Measurements from ENCODE around the gene LRRC36. TPM values are rescaled to one million over a fixed set of nuclear protein-coding genes. Genes with fewer than 3 reads are reported as not detected.

LRRC36 gene
- total RNA-seq, 2 donors from 2014 or later, result 0.33 to 0.43 TPM

DNA sequence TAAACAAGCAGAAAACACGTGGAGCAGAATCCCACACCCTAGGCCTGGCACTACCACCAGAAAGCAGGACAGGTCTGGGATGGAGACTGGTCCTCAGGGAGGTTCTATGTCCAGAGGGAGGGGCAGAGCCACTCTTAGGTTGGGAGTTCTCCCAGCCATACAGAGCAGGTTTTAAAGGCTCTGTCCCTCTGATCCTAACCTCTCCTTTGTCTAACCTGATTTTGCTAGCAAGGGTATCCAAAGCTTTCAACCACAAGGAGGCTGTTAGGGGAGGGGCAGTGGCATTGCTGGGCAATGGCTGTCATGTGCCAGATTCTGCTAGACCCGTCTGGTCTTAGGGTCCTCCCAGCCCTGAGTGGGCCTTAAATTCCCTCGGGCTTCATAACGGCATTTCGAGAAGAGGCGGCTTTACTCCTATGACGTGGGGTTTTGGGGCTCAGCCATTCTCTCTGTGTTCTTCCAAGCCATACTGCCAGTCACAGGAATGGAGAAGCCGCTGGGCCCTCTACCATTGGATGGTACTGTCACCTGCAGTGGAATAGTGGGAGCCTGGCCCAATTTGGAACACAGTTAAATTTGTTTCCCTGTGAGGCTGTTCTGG lies 61.0 kb downstream of the LRRC36 start:
- Histone ChIP-seq H3K9me3 (no peaks in the 10 kb centered on the region), H3K4me3 (no peak overlapping the region), H3K36me3 (no peaks in the 10 kb centered on the region), H3K27me3 (no peaks in the 10 kb centered on the region), H3K27ac (no peak overlapping the region), H3K4me1 (peaks cover 0 to 35% of the 10 kb centered on the region in 2 donors)
- peak; percentile 42 for DNase-seq (ENCODE audit: low spot score)
- no peak for TF ChIP-seq CTCF (IDR thresholded peaks at IDR 0.05)

DNA sequence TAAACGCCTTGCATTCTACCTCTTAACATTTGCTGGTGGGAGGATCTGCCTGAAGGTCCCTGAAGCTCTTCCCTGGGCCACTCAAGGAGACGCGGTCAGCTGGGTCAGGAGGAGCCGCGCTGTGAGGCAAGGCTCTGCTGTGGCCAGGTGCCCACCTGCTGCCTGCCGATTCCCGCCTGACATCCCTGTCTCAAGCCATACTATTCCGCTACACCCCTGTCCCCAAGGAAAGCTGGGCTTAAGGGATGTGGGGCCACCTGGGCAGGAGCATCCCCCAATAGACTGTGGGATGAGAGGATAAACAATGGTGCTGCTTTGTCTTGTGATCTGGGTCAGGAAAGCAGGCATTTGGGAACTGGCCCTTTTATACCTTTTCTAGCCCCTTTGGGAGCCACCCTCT lies 61.6 kb downstream of the LRRC36 start:
- Histone ChIP-seq H3K9me3 (no peaks in the 10 kb centered on the region), H3K4me3 (no peak overlapping the region), H3K36me3 (no peaks in the 10 kb centered on the region), H3K4me1 (peaks cover 0 to 41% of the 10 kb centered on the region in 2 donors), H3K27ac (no peak overlapping the region), H3K27me3 (no peaks in the 10 kb centered on the region)
- no peak for TF ChIP-seq CTCF (IDR thresholded peaks at IDR 0.05)
- DNase-seq (ENCODE audit: low spot score), result peak; percentile 42

DNA sequence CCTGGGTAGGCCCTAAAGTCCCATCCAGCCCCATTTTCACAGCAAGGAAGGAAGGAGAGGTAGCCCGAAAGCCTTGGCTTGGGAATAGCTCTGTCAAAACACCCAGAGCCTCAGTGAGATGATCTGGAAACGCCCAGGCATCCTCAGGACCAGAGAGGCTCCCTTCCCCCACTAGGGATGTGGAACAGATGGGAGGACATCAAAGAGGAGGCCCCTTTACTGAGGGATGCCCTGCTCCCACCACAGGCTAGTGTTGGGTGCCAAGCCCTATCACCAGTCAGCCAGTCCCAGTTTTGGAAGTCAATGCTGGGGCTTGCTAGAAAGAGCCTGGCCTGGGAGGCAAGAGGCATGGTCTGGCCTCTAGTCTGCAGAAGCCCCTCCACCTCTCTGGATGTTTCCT lies 62.0 kb downstream of the LRRC36 start:
- H3K9me3 ChIP-seq, result no peaks in the 10 kb centered on the region
- no peaks in the 10 kb centered on the region for H3K27me3 ChIP-seq
- H3K27ac ChIP-seq, result no peak overlapping the region
- no peak for TF ChIP-seq CTCF (IDR thresholded peaks at IDR 0.05)
- H3K36me3 ChIP-seq, result no peaks in the 10 kb centered on the region
- DNase-seq (ENCODE audit: low spot score), result no peak
- H3K4me1 ChIP-seq, result peaks cover 0 to 45% of the 10 kb centered on the region in 2 donors
- no peak overlapping the region for H3K4me3 ChIP-seq

DNA sequence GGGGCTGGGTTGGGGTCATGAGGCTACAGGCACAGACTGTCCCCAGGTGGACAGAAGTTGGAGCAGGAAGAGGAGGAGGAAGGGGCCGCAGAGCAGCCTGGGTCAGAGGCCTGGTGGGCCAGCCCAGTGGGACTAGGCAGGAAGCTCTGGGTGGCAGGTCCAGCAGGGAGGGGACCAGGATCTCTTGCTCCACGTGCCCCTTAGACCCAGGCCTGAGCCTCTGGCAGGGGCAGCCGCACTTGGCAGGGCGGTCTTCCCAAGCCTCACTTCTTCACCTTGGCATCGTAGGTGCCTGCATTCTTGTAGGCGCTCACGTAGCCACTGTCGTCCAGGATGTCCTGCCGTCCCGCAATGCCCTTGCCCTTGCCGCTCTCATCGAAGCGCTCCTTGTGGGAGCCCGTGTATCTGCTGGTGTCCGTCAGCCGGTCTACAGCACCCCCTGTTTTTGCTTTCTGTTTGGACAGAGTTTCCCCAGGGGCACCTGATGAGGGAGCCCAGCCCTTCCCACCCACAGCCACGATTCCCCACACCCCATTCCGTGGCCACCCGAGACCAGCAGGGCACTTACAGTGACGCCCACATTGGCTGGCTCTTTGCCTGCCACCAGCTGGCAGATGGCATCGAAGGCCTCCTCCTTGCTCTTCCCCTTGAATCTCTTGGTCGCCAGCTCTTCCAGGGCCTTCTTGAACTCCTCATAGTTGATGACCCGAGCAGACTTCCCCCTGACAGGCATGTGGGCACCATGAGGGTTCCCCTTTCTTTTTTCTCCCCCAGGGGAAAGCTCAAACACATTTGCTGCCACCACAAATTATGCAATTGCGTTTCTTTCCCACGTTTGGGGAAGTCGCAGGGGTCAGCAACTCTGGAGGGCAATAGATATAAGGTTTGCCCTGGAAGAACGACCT lies 63.5 kb downstream of the LRRC36 start:
- Histone ChIP-seq H3K4me3 (no peak overlapping the region), H3K36me3 (no peaks in the 10 kb centered on the region), H3K9me3 (no peaks in the 10 kb centered on the region), H3K4me1 (peaks cover 0 to 61% of the 10 kb centered on the region in 2 donors), H3K27me3 (no peaks in the 10 kb centered on the region), H3K27ac (no peak overlapping the region)
- DNase-seq (ENCODE audit: low spot score), result no peak
- no peak for TF ChIP-seq CTCF (IDR thresholded peaks at IDR 0.05)

GRCh38 chr16:67390816-67391423 lies 64.3 kb downstream of the LRRC36 start:
- DNase-seq (ENCODE audit: low spot score), result no peak
- Histone ChIP-seq H3K36me3 (no peaks in the 10 kb centered on the region), H3K27me3 (no peaks in the 10 kb centered on the region), H3K4me1 (peaks cover 0 to 69% of the 10 kb centered on the region in 2 donors), H3K4me3 (no peak overlapping the region), H3K9me3 (no peaks in the 10 kb centered on the region), H3K27ac (peak overlapping the region in 1 of 2 donors; percentile 64)
- no peak for TF ChIP-seq CTCF (IDR thresholded peaks at IDR 0.05)

Data from right atrium auricular region (tissue), 2 donors.